ENCODE results near the gene HES7. TPM values are rescaled to one million over a fixed set of nuclear protein-coding genes. Genes with fewer than 3 reads are reported as not detected.
A peak's percentile ranks its signal among the peaks of the same experiment; 100 is the strongest.

The HES7 gene
- total and polyA plus RNA-seq, 9 of the 15 experiments (the other 6 are each of a cell fraction or from before 2014, with no cell fraction given), result 0.03 to 1.7 (median 0.14) TPM; not detected in 1

- TF ChIP-seq, protein P1, sequence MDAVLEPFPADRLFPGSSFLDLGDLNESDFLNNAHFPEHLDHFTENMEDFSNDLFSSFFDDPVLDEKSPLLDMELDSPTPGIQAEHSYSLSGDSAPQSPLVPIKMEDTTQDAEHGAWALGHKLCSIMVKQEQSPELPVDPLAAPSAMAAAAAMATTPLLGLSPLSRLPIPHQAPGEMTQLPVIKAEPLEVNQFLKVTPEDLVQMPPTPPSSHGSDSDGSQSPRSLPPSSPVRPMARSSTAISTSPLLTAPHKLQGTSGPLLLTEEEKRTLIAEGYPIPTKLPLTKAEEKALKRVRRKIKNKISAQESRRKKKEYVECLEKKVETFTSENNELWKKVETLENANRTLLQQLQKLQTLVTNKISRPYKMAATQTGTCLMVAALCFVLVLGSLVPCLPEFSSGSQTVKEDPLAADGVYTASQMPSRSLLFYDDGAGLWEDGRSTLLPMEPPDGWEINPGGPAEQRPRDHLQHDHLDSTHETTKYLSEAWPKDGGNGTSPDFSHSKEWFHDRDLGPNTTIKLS (IDR thresholded peaks at IDR 0.05; ENCODE audit: borderline replicate concordance, low read depth), result no peak
- TF ChIP-seq RBBP5 (IDR thresholded peaks at IDR 0.05; ENCODE audit: borderline replicate concordance, insufficient read depth, low read length, poor library complexity, severe bottlenecking), result no peak
Measured at GRCh38 chr17:8123695-8124349, at the start of gene HES7 (continued).

GRCh38 chr17:8173056-8173870 is 49.4 kb upstream of the HES7 start:
- intact Hi-C loops (cut with micrococcal nuclease) (loop anchor here (5.0 kb wide), 2 partner anchors 36 to 51 kb away; partner anchors contain the start of gene HES7), in situ Hi-C loops (cut with MboI) (no loop called here)
- Histone ChIP-seq H3K27ac (ENCODE audit: extremely low read depth, low read depth, low read length) (peak overlapping the region; percentile 99), H3K9me1 (ENCODE audit: control insufficient read depth, insufficient read depth, low read length) (no peaks in the 10 kb centered on the region), H4K20me1 (replicated peaks; ENCODE audit: control insufficient read depth, insufficient read depth, low read length) (no peaks in the 10 kb centered on the region; the same call in 1 of the 2 replicates), H3K9me3 (replicated peaks; ENCODE audit: control insufficient read depth, insufficient read depth, low read depth, low read length) (no peaks in the 10 kb centered on the region), H3K9ac (ENCODE audit: insufficient read depth in 1 of 2, low read depth in 2 of 2, low read length in 2 of 2) (peak overlapping the region in 1 of 2 experiments; percentile 84; a peak in 3 of 4 replicates), H3K4me3 (peak overlapping the region; percentile 27), H3K4me2 (ENCODE audit: insufficient read depth, low read length) (peak overlapping the region; percentile 84), H3K79me2 (ENCODE audit: control insufficient read depth, insufficient read depth, low read length) (peaks cover 10% of the 10 kb centered on the region), H3K27me3 (ENCODE audit: control insufficient read depth in 2 of 2, insufficient read depth in 2 of 2, low read length in 2 of 2) (no peaks in the 10 kb centered on the region), H3K4me1 (replicated peaks in 1 of 2; ENCODE audit: control insufficient read depth in 2 of 2, insufficient read depth in 2 of 2, low read length in 2 of 2) (peaks cover 23 to 56% of the 10 kb centered on the region in 2 experiments; a peak in 4 of 5 replicates), H3K36me3 (ENCODE audit: control insufficient read depth, insufficient read depth, low read length) (no peaks in the 10 kb centered on the region), H2AFZ (ENCODE audit: low read depth, low read length) (peak overlapping the region; percentile 49)
- ChIA-PET CTCF (ENCODE audit: low intra/inter-chr PET ratio) (no interaction called here), POLR2A (interaction anchor here (0.5 to 4.7 kb wide), 36 partner anchors 9 to 689 kb away, joined by 3 to 105 read pairs (median 6); partner anchors contain the start of genes AURKB, BORCS6, HES7 and MPDU1)
- FAIRE-seq (peak; percentile 81), DNase-seq (ENCODE audit: extremely low read depth in 1 of 4, low spot score in 3 of 4) (peak; percentile 45 to 93 (median 62)), ATAC-seq (peak; percentile 80)
- 1% methylated on average over 23 of the region's 23 CpGs for WGBS (ENCODE audit: insufficient coverage, low coverage, missing lambda C conversion rate)
- TSS peak; percentile 100 for BruUV-seq (replicated peaks)
- TF ChIP-seq ZNF175 (CRISPR knock-in tag; IDR thresholded peaks at IDR 0.05; ENCODE audit: low read depth) (0 out of 2 replicates have a peak, but pooled peaks have one; percentile 30), HDAC6 (IDR thresholded peaks at IDR 0.05; ENCODE audit: low read depth, low read length) (peak; percentile 96; the same call in 1 of the 2 replicates), PURB (CRISPR knock-in tag; IDR thresholded peaks at IDR 0.05; ENCODE audit: low read depth) (no peak), HLTF (IDR thresholded peaks at IDR 0.05) (peak; percentile 84)

All from K562 (cell line).